Melanocyte of skin (primary cell): ENCODE results near the gene EN1. TPM values are rescaled to one million over a fixed set of nuclear protein-coding genes. Genes with fewer than 3 reads are reported as not detected.

Experiments used
- total RNA-seq, 2 donors: library from RNA; depleted of rRNA; stranded (reverse); fragments of >200 nt; gene quantifications; 2 replicates each; pipeline ENCODE4 v1.2.3, GENCODE V29; 2012

The EN1 gene
- not detected for total RNA-seq

GRCh38 chr2:118846953-118847761 lies at the start of gene EN1:
Gene EN1 (minus strand): TSS chr2:118847648. CDS start chr2:118847167, 481 bp downstream.

Other genes with a start within 250 kb of the EN1 start
- gene MARCO, start 94.5 kb upstream of the EN1 start, total RNA-seq, result not detected